Liver (tissue), 9 donors: ENCODE data around the gene C1GALT1C1L. TPM values are rescaled to one million over a fixed set of nuclear protein-coding genes. Genes with fewer than 3 reads are reported as not detected.

Experiments used
- DNase-seq: peaks from one replicate; pipeline ENCODE4 v3.0.0-alpha.2; 2017; ENCODE audit warnings: low spot score
- H3K27ac ChIP-seq, 2 donors: one replicate each; pipeline ENCODE4 v1.7.0; 2013; ENCODE audit warnings: inconsistent platforms in 2 of 2, low read length in 2 of 2, control low read depth in 1 of 2, low read depth in 1 of 2, mild to moderate bottlenecking in 1 of 2
- H3K27me3 ChIP-seq, 4 donors: one replicate each; pipeline versions ENCODE4 v1.6.1 to v1.7.0; 2013; ENCODE audit warnings: low read length in 3 of 4, inconsistent platforms in 1 of 4, mild to moderate bottlenecking in 1 of 4, moderate library complexity in 1 of 4; ENCODE audit not compliant: control insufficient read depth in 4 of 4, insufficient read depth in 4 of 4
- H3K36me3 ChIP-seq, 4 donors: one replicate each; pipeline versions ENCODE4 v1.6.1 to v1.7.0; 2013; ENCODE audit warnings: low read length in 3 of 4, mild to moderate bottlenecking in 3 of 4, low read depth in 1 of 4, moderate library complexity in 1 of 4; ENCODE audit not compliant: control insufficient read depth in 4 of 4, insufficient read depth in 3 of 4
- H3K4me1 ChIP-seq, 4 donors: one replicate each; pipeline versions ENCODE4 v1.6.1 to v1.7.0; 2013; ENCODE audit warnings: low read length in 3 of 4, mild to moderate bottlenecking in 3 of 4, moderate library complexity in 1 of 4; ENCODE audit not compliant: control insufficient read depth in 4 of 4, insufficient read depth in 4 of 4
- H3K4me3 ChIP-seq, 3 donors: one replicate each; pipeline versions ENCODE4 v1.6.1 to v1.7.0; 2013; ENCODE audit warnings: low read length in 3 of 3, control low read depth in 1 of 3, low read depth in 1 of 3, mild to moderate bottlenecking in 1 of 3
- H3K9ac ChIP-seq, 2 donors: one replicate each; pipeline ENCODE4 v1.7.0; 2013; ENCODE audit warnings: low read length in 2 of 2, mild to moderate bottlenecking in 2 of 2, moderate library complexity in 2 of 2, control low read depth in 1 of 2, low read depth in 1 of 2
- H3K9me3 ChIP-seq, 4 donors: one replicate each; pipeline versions ENCODE4 v1.6.1 to v1.7.0; 2013; ENCODE audit warnings: low read length in 3 of 4; ENCODE audit not compliant: control insufficient read depth in 4 of 4
- FOXA1 ChIP-seq: IDR thresholded peaks from 2 replicates; pipeline ENCODE4 v1.6.1; 2016; ENCODE audit warnings: antibody characterized with exemption
- FOXA2 ChIP-seq: IDR thresholded peaks from 2 replicates; pipeline ENCODE4 v1.6.1; 2016; ENCODE audit warnings: antibody characterized with exemption
- GABPA ChIP-seq, 2 donors: IDR thresholded peaks in 1 of 2; conservative IDR thresholded peaks in 1 of 2; 2 replicates each; pipeline ENCODE4 v1.6.1; 2016; ENCODE audit warnings: antibody characterized with exemption in 2 of 2, mild to moderate bottlenecking in 1 of 2, moderate library complexity in 1 of 2
- HNF4G ChIP-seq: IDR thresholded peaks from 2 replicates; pipeline ENCODE4 v1.6.1; 2016; ENCODE audit warnings: antibody characterized with exemption
- JUND ChIP-seq, 2 donors: IDR thresholded peaks; 2 replicates each; pipeline ENCODE4 v1.6.1; 2016; ENCODE audit warnings: antibody characterized with exemption in 2 of 2
- NR2F2 ChIP-seq: IDR thresholded peaks from 2 replicates; pipeline ENCODE4 v1.6.1; 2016; ENCODE audit warnings: antibody characterized with exemption
- RAD21 ChIP-seq, 2 donors: IDR thresholded peaks; 2 replicates each; pipeline ENCODE4 v1.6.1; 2016; ENCODE audit warnings: antibody characterized with exemption in 2 of 2, mild to moderate bottlenecking in 2 of 2
- RXRA ChIP-seq, 2 donors: IDR thresholded peaks; 2 replicates each; pipeline ENCODE4 v1.6.1; 2017 to 2018; ENCODE audit warnings: antibody characterized with exemption in 2 of 2, mild to moderate bottlenecking in 1 of 2
- SP1 ChIP-seq: IDR thresholded peaks from 2 replicates; pipeline ENCODE4 v1.6.1; 2018; ENCODE audit warnings: antibody characterized with exemption, mild to moderate bottlenecking
- TAF1 ChIP-seq: conservative IDR thresholded peaks from 2 replicates; pipeline ENCODE4 v1.6.1; 2016; ENCODE audit warnings: antibody characterized with exemption, mild to moderate bottlenecking
- YY1 ChIP-seq: IDR thresholded peaks from 2 replicates; pipeline ENCODE4 v1.6.1; 2016; ENCODE audit warnings: antibody characterized with exemption, mild to moderate bottlenecking
- WGBS: extraction: QIAGEN DNeasy Blood & Tissue Kit; methylation state at CpG from one replicate; pipeline ENCODE4 v1.1.7; 2013; 5-methylcytosine and 5-hydroxymethylcytosine counted together
- polyA plus RNA-seq, 2 donors: library from polyadenylated mRNA; stranded (reverse) in 1 of 2; unstranded in 1 of 2; fragments of 200-250 nt in 1 of 2; fragments of >200 nt in 1 of 2; fragmentation: Nextera tagmentation in 1 of 2; extraction: Ambion mirVana in 1 of 2; gene quantifications; one replicate each; pipeline versions ENCODE4 v1.2.1 to v1.2.3, GENCODE V29; 2013 to 2015
- total RNA-seq, 2 donors: library from RNA; depleted of rRNA; stranded (reverse); fragments of >200 nt; gene quantifications; one replicate each; pipeline ENCODE4 v1.2.3, GENCODE V29; 2014
- TF ChIP-seq, protein P1 (sequence below): IDR thresholded peaks from 2 replicates; pipeline ENCODE4 v1.6.1; 2016; ENCODE audit warnings: antibody characterized with exemption
- TF ChIP-seq, protein P2 (sequence below): fragments of 150-350 bp; IDR thresholded peaks from 2 replicates; pipeline ENCODE4 v1.5.1; 2017; ENCODE audit warnings: improper control_type of control experiment, low read depth, low read length; ENCODE audit not compliant: missing input control
- TF ChIP-seq, protein P3 (sequence below): IDR thresholded peaks from 2 replicates; pipeline ENCODE4 v1.6.1; 2016; ENCODE audit warnings: antibody characterized with exemption
- TF ChIP-seq, protein P4 (sequence below): IDR thresholded peaks from 2 replicates; pipeline ENCODE4 v1.6.1; 2016; ENCODE audit warnings: antibody characterized with exemption
- TF ChIP-seq, protein P5 (sequence below): IDR thresholded peaks from 2 replicates; pipeline ENCODE4 v1.6.1; 2016; ENCODE audit warnings: antibody characterized with exemption, mild to moderate bottlenecking
- donor health status: healthy.
- donor health status: healthy.
- donor health status: healthy.
- donor health status: healthy.
- donor health status: healthy.

The C1GALT1C1L gene
- total and polyA plus RNA-seq, 4 donors = 0.07 to 0.33 (median 0.17) TPM; not detected in 1

DNA sequence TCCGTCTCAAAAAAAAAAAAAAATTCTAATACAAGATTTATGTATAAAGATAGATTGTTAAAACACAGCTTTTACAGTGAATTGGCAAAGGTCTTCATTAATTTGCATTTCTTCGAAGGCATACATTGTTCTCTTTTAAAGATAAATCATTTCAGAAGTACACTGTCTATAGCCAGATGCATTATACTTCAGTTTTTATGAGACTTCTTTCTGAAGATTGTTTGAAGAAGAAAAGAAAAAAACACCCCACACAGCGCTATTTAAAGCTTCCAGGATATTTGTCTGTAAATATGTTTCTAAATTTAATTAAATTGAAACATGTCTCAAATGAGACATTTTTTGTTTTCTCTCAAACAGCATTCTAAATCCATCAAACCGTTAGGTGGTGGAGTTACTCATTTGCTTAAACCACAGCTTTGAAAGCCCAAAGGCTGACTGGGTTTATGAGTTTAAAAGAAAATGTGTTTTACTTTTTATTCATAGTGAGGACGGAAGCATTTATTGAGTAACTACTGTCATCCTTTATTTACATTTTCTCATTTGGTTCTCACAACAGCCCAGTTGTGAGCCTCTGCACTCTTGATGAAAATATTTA is 42.4 kb upstream of the C1GALT1C1L start:
- H3K27me3 ChIP-seq = no peaks in the 10 kb centered on the region
- H3K4me3 ChIP-seq = no peak overlapping the region
- no peaks in the 10 kb centered on the region for H3K36me3 ChIP-seq
- TF ChIP-seq, protein P1, sequence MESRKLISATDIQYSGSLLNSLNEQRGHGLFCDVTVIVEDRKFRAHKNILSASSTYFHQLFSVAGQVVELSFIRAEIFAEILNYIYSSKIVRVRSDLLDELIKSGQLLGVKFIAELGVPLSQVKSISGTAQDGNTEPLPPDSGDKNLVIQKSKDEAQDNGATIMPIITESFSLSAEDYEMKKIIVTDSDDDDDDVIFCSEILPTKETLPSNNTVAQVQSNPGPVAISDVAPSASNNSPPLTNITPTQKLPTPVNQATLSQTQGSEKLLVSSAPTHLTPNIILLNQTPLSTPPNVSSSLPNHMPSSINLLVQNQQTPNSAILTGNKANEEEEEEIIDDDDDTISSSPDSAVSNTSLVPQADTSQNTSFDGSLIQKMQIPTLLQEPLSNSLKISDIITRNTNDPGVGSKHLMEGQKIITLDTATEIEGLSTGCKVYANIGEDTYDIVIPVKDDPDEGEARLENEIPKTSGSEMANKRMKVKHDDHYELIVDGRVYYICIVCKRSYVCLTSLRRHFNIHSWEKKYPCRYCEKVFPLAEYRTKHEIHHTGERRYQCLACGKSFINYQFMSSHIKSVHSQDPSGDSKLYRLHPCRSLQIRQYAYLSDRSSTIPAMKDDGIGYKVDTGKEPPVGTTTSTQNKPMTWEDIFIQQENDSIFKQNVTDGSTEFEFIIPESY = no peak
- TF ChIP-seq RXRA (IDR thresholded peaks at IDR 0.05) (no peak), GABPA (IDR thresholded peaks at IDR 0.05 in 1 of 2, conservative IDR thresholded peaks at IDR 0.05 in 1 of 2) (no peak), TAF1 (no peak)
- TF ChIP-seq, protein P2, sequence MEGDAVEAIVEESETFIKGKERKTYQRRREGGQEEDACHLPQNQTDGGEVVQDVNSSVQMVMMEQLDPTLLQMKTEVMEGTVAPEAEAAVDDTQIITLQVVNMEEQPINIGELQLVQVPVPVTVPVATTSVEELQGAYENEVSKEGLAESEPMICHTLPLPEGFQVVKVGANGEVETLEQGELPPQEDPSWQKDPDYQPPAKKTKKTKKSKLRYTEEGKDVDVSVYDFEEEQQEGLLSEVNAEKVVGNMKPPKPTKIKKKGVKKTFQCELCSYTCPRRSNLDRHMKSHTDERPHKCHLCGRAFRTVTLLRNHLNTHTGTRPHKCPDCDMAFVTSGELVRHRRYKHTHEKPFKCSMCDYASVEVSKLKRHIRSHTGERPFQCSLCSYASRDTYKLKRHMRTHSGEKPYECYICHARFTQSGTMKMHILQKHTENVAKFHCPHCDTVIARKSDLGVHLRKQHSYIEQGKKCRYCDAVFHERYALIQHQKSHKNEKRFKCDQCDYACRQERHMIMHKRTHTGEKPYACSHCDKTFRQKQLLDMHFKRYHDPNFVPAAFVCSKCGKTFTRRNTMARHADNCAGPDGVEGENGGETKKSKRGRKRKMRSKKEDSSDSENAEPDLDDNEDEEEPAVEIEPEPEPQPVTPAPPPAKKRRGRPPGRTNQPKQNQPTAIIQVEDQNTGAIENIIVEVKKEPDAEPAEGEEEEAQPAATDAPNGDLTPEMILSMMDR = no peak
- TF ChIP-seq, protein P3, sequence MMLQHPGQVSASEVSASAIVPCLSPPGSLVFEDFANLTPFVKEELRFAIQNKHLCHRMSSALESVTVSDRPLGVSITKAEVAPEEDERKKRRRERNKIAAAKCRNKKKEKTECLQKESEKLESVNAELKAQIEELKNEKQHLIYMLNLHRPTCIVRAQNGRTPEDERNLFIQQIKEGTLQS = no peak
- H3K4me1 ChIP-seq = no peaks in the 10 kb centered on the region
- WGBS = 84% methylated on average over 5 of the region's 5 CpGs
- DNase-seq = no peak
- H3K27ac ChIP-seq = no peak overlapping the region
- no peak overlapping the region for H3K9ac ChIP-seq
- no peaks in the 10 kb centered on the region for H3K9me3 ChIP-seq

DNA sequence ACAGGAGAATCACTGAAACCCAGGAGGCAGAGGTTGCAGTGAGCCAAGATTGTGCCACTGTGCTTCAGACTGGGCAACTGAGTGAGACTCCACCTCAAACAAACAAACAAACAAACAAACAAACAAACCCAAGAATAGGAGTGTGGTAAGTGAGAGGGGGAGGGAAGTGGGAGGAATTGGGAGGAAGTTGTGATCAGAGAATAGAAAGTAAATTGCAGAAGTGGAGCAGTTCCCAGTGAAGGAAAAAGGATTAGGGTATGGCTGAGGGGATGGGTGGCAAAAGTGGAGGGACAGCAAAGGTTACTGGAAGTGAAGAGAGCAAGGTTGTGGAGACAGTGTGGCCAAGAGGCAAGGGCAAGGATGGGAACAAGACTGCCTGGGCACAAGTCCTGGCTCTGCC is 41.1 kb upstream of the C1GALT1C1L start:
- Histone ChIP-seq H3K9me3 (no peaks in the 10 kb centered on the region), H3K4me1 (no peaks in the 10 kb centered on the region), H3K27me3 (no peaks in the 10 kb centered on the region), H3K9ac (no peak overlapping the region), H3K27ac (no peak overlapping the region), H3K4me3 (no peak overlapping the region), H3K36me3 (no peaks in the 10 kb centered on the region)
- no peak for DNase-seq
- no peak for TF ChIP-seq FOXA1
- TF ChIP-seq YY1 = no peak
- no peak for TF ChIP-seq HNF4G
- TF ChIP-seq RAD21 (IDR thresholded peaks at IDR 0.05) = no peak
- no peak for TF ChIP-seq FOXA2
- TF ChIP-seq, protein P3 = no peak
- TF ChIP-seq TAF1 = no peak
- TF ChIP-seq, protein P2 = no peak
- no peak for TF ChIP-seq NR2F2
- TF ChIP-seq GABPA (IDR thresholded peaks at IDR 0.05 in 1 of 2, conservative IDR thresholded peaks at IDR 0.05 in 1 of 2) = no peak
- no peak for TF ChIP-seq RXRA (IDR thresholded peaks at IDR 0.05)
- TF ChIP-seq, protein P4, sequence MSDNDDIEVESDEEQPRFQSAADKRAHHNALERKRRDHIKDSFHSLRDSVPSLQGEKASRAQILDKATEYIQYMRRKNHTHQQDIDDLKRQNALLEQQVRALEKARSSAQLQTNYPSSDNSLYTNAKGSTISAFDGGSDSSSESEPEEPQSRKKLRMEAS = no peak
- TF ChIP-seq, protein P1 = no peak
- TF ChIP-seq, protein P5, sequence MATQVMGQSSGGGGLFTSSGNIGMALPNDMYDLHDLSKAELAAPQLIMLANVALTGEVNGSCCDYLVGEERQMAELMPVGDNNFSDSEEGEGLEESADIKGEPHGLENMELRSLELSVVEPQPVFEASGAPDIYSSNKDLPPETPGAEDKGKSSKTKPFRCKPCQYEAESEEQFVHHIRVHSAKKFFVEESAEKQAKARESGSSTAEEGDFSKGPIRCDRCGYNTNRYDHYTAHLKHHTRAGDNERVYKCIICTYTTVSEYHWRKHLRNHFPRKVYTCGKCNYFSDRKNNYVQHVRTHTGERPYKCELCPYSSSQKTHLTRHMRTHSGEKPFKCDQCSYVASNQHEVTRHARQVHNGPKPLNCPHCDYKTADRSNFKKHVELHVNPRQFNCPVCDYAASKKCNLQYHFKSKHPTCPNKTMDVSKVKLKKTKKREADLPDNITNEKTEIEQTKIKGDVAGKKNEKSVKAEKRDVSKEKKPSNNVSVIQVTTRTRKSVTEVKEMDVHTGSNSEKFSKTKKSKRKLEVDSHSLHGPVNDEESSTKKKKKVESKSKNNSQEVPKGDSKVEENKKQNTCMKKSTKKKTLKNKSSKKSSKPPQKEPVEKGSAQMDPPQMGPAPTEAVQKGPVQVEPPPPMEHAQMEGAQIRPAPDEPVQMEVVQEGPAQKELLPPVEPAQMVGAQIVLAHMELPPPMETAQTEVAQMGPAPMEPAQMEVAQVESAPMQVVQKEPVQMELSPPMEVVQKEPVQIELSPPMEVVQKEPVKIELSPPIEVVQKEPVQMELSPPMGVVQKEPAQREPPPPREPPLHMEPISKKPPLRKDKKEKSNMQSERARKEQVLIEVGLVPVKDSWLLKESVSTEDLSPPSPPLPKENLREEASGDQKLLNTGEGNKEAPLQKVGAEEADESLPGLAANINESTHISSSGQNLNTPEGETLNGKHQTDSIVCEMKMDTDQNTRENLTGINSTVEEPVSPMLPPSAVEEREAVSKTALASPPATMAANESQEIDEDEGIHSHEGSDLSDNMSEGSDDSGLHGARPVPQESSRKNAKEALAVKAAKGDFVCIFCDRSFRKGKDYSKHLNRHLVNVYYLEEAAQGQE = no peak
- no peak for TF ChIP-seq JUND (IDR thresholded peaks at IDR 0.05)
- no peak for TF ChIP-seq SP1
